Measurements from ENCODE around the gene DNAI1.

GRCh38 chr9:34440017-34440416 lies 18.6 kb upstream of the DNAI1 start:
- TF ChIP-seq CTCF (IDR thresholded peaks at IDR 0.05; ENCODE audit: insufficient read depth, low read length) = no peak
- TF ChIP-seq POLR2AphosphoS5 (IDR thresholded peaks at IDR 0.05; ENCODE audit: low read depth) = no peak
- TF ChIP-seq SPI1 (IDR thresholded peaks at IDR 0.05; ENCODE audit: borderline replicate concordance, low read depth) = no peak
- TF ChIP-seq GABPA (IDR thresholded peaks at IDR 0.05; ENCODE audit: low read depth) = no peak
- TF ChIP-seq REST (IDR thresholded peaks at IDR 0.05; ENCODE audit: insufficient replicate concordance, low read depth) = no peak
